ENCODE data around the gene ADA. TPM values are rescaled to one million over a fixed set of nuclear protein-coding genes. Genes with fewer than 3 reads are reported as not detected.

The ADA gene
- total RNA-seq, 4 donors from 2014 or later, result 4.0 to 13.9 (median 7.1) TPM

DNA sequence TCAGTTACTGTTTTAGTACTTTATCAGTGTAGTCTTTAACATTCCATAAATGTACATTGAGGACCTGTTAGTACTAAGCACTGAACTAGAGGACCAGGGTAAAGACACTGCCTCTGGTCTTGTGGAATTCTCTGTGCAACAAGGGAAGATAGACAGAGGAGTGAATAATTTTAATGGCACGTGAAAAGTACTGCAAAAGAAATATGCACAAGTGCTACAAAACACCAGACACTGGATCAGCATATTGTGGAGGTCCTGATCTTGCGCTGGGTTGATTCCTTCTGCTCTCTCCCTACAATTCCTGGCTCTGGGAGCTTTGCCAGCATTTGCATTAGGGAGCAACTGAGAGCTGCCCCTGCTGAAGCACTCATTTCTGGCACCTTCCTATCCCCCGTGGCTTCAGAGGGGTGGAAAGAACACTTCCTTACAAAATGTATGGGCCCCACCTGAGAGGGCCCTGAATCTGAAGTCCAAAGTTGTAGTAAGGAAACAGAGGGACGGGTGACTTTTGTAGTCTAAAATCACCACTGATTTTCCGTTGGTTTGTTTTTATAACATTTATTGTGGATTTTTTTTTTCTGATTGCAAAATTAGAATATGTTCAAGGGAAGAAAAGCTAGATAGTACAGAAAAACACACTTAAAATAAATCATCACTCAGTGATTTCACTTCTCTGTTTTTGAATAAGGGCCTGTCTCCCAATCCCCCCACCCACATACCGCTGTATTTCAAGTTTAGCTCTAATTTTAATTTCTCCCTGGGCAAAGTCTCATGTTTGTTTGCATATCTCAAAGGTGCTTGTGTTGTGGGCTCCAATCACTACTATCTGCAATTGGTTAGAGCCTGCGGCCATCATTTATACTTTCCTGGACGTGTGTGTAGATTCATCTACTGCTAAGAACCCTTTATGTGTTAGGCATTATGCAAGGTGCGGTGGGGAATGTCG, 64.2 kb downstream of the ADA start:
- Histone ChIP-seq H3K27me3 (no peaks in the 10 kb centered on the region), H3K36me3 (peaks cover 0 to 16% of the 10 kb centered on the region in 2 donors), H3K9me3 (no peaks in the 10 kb centered on the region), H3K4me1 (peaks cover 10 to 25% of the 10 kb centered on the region in 2 donors), H3K27ac (no peak overlapping the region), H3K4me3 (replicated peaks in 1 of 3) (no peak overlapping the region)
- DNase-seq, result no peak
- WGBS, 2 donors, result 82% methylated on average over 10 of the region's 10 CpGs
- TF ChIP-seq POLR2A (IDR thresholded peaks at IDR 0.05), result no peak
- TF ChIP-seq, protein P1, sequence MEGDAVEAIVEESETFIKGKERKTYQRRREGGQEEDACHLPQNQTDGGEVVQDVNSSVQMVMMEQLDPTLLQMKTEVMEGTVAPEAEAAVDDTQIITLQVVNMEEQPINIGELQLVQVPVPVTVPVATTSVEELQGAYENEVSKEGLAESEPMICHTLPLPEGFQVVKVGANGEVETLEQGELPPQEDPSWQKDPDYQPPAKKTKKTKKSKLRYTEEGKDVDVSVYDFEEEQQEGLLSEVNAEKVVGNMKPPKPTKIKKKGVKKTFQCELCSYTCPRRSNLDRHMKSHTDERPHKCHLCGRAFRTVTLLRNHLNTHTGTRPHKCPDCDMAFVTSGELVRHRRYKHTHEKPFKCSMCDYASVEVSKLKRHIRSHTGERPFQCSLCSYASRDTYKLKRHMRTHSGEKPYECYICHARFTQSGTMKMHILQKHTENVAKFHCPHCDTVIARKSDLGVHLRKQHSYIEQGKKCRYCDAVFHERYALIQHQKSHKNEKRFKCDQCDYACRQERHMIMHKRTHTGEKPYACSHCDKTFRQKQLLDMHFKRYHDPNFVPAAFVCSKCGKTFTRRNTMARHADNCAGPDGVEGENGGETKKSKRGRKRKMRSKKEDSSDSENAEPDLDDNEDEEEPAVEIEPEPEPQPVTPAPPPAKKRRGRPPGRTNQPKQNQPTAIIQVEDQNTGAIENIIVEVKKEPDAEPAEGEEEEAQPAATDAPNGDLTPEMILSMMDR (IDR thresholded peaks at IDR 0.05), result no peak
- intact Hi-C loops (cut with DNase I), result no loop called here

DNA sequence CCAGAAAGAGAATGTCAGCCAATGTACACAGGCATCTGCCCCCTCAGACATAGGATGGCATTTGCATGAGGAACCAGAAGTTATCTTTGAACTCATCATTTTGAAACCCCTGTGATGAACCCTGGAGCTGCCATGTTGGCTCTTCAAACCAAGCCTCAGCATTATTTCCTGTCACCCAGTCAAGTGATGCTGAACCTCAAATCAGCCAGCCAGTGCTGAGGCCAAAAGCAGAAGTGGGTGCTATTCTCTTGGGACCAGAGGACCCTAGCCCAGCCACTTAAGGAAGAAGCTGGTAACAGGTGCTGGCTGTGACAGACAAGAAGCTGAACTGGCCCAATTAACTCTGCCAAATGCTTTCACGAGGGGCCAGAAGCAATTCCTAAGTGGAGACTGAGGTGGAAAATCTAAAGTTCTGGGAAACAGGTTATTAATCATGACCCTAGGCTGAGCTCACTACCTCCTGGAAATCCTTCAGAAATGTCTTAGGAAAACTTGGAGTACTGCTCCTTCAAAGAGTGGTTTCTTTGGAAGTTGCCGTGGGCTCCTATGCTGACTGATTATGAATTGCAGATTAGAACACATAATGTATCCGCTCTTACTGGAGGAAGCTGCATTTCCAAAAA, 65.1 kb downstream of the ADA start:
- WGBS, 2 donors, result 84 to 85% methylated on average over 3 of the region's 3 CpGs
- Histone ChIP-seq H3K4me1 (peaks cover 13 to 31% of the 10 kb centered on the region in 2 donors), H3K4me3 (replicated peaks in 1 of 3) (no peak overlapping the region), H3K27ac (no peak overlapping the region), H3K27me3 (no peaks in the 10 kb centered on the region), H3K9me3 (no peaks in the 10 kb centered on the region), H3K36me3 (peaks cover 0 to 10% of the 10 kb centered on the region in 2 donors)
- intact Hi-C loops (cut with DNase I), result no loop called here
- no peak for TF ChIP-seq POLR2A (IDR thresholded peaks at IDR 0.05)
- TF ChIP-seq, protein P1 (IDR thresholded peaks at IDR 0.05), result no peak
- DNase-seq, result no peak

DNA sequence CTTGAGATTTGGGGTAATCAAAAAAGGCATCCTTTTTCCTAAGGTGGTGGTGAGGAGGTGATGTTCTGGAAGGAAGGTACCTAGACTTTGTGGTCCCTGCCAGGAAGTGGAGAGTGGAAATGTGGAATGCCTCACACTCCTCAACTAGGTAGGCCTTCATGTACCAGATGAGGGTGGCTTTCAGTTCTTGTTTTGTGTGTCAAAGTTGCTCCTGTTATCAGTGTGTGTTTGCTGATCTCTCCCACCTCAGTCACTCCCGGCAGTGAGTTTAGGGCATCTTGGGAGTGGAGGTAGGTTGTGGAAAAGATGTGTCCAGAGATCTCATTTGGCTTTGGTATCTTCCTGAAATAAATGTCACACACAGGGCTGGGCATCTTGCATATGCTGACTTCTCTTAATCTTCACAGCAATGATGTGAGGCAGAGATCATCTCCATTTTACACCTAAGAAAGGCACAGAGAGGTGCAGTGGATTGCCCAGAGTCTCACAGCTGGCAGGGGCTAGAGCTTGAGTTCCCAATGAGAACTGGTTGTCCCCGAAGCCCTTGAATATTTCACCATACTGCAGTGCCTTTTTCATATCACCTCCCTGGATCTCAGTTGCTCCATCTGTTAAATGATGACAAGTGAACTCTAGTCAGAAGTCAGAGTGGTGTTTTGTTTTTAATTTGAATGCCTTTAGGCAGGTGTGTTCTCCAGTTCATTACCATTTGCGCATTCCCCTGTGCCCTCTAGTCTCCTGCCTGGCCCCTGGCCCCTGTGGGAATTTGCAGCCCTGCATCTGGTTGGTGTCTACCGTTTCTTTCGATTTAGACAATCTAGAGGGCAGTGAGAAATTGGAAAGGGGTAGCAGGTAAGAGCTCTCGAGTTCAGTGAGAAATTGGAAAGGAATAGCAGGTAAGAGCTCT, 66.2 kb downstream of the ADA start:
- DNase-seq, result no peak
- H3K27ac ChIP-seq, result peak overlapping the region in 2 of 3 donors; percentile 31 to 38
- no peak overlapping the region for H3K4me3 ChIP-seq (replicated peaks in 1 of 3)
- intact Hi-C loops (cut with DNase I), result no loop called here
- 53 to 69% methylated on average over 6 of the region's 6 CpGs for whole genome bisulfite sequencing, 2 donors
- H3K9me3 ChIP-seq, result no peaks in the 10 kb centered on the region
- TF ChIP-seq POLR2A (IDR thresholded peaks at IDR 0.05), result no peak
- TF ChIP-seq, protein P1 (IDR thresholded peaks at IDR 0.05), result no peak
- no peaks in the 10 kb centered on the region for H3K27me3 ChIP-seq
- H3K4me1 ChIP-seq, result peaks cover 16 to 35% of the 10 kb centered on the region in 2 donors
- H3K36me3 ChIP-seq, result peaks cover 0 to 4% of the 10 kb centered on the region in 2 donors

DNA sequence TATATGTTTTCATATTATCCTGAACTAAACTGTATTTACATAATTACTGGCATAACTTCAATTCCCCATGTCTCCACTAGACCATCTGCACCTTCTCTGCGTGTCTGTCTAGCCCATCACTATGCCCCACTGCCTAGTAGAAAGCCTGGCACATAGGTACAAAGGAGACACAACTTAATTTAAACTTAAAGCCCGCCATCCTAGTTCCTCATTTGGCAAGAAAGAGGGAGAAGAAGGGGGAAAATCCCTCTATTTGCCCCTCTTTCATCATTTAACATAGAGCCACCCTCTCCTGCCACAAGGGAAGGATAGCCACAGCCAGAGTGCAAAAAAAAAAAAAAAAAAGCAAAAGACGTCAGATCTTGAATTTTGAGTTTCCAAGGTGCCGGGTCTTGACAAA, 67.3 kb downstream of the ADA start:
- no peaks in the 10 kb centered on the region for H3K9me3 ChIP-seq
- no peaks in the 10 kb centered on the region for H3K36me3 ChIP-seq
- no peak for DNase-seq
- intact Hi-C loops (cut with DNase I), result no loop called here
- no peak overlapping the region for H3K4me3 ChIP-seq (replicated peaks in 1 of 3)
- no peak for TF ChIP-seq POLR2A (IDR thresholded peaks at IDR 0.05)
- TF ChIP-seq, protein P1 (IDR thresholded peaks at IDR 0.05), result no peak
- no peaks in the 10 kb centered on the region for H3K27me3 ChIP-seq
- H3K4me1 ChIP-seq, result peaks cover 16 to 43% of the 10 kb centered on the region in 2 donors
- peak overlapping the region in 2 of 3 donors; percentile 39 to 81 for H3K27ac ChIP-seq
- WGBS, 2 donors, result 83 to 85% methylated on average over 4 of the region's 4 CpGs
